A549 treated with CORT108297 at 1 μM for 4 hours (cell line): Measurements from ENCODE around the gene KRTAP9-2. TPM values are rescaled to one million over a fixed set of nuclear protein-coding genes. Genes with fewer than 3 reads are reported as not detected.

Experiments
- total RNA-seq: library from RNA; stranded (reverse); fragments of 200-300 nt; extraction: Qiagen RNA extraction; gene quantifications from 5 replicates; pipeline ENCODE4 v1.2.3, GENCODE V29; 2022

The KRTAP9-2 gene, protein sequence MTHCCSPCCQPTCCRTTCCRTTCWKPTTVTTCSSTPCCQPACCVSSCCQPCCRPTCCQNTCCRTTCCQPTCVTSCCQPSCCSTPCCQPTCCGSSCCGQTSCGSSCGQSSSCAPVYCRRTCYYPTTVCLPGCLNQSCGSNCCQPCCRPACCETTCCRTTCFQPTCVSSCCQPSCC
- not detected in 5 replicates for total RNA-seq

DNA sequence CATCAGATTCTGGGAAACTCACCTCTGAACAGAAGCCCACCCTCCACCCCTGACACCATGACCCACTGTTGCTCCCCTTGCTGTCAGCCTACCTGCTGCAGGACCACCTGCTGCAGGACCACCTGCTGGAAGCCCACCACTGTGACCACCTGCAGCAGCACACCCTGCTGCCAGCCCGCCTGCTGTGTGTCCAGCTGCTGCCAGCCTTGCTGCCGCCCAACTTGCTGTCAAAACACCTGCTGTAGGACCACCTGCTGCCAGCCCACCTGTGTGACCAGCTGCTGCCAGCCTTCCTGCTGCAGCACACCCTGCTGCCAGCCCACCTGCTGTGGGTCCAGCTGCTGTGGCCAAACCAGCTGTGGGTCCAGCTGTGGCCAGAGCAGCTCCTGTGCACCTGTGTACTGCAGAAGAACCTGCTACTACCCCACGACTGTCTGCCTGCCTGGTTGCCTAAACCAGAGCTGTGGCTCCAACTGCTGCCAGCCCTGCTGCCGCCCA lies at the start of gene KRTAP9-2:
Gene KRTAP9-2 (plus strand): TSS at position 51 of the 498 bp plus-strand sequence. CDS start 7 bp downstream, at position 58.

GRCh38 chr17:41177727-41178271 lies 48.6 kb upstream of the KRTAP9-2 start, which contains the start of gene KRTAP4-2:
Gene KRTAP4-2, minus strand, starts transcription at chr17:41178221. Its CDS starts 57 bp downstream, at chr17:41178164.

GRCh38 chr17:41184480-41184961 lies 41.9 kb upstream of the KRTAP9-2 start, which contains the start of gene KRTAP4-1:
Gene KRTAP4-1, minus strand, starts transcription at chr17:41184911. Its CDS starts 57 bp downstream, at chr17:41184854.

DNA sequence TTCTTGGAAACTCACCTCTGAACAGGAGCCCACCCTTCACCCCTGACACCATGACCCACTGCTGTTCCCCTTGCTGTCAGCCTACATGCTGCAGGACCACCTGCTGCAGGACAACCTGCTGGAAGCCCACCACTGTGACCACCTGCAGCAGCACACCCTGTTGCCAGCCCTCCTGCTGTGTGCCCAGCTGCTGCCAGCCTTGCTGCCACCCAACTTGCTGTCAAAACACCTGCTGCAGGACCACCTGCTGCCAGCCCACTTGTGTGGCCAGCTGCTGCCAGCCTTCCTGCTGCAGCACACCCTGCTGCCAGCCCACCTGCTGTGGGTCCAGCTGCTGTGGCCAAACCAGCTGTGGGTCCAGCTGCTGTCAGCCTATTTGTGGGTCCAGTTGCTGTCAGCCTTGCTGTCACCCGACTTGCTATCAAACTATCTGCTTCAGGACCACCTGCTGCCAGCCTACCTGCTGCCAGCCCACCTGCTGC lies 36.6 kb upstream of the KRTAP9-2 start, which contains the start of gene KRTAP9-1:
Gene KRTAP9-1 (plus strand): TSS at position 51 of the 482 bp plus-strand sequence. CDS start 0 bp downstream, at position 51.

GRCh38 chr17:41232399-41233105 lies 6.1 kb downstream of the KRTAP9-2 start, which contains the start of gene KRTAP9-3:
Gene KRTAP9-3, plus strand, starts transcription at chr17:41232449. Its CDS starts 53 bp downstream, at chr17:41232502.

GRCh38 chr17:41237949-41238437 lies 11.5 kb downstream of the KRTAP9-2 start, which contains the start of gene KRTAP9-8:
Gene KRTAP9-8, plus strand, starts transcription at chr17:41237999. Its CDS starts 53 bp downstream, at chr17:41238052.

GRCh38 chr17:41249637-41250240 lies 23.3 kb downstream of the KRTAP9-2 start, which contains the start of gene KRTAP9-4:
Gene KRTAP9-4, plus strand, starts transcription at chr17:41249687. Its CDS starts 34 bp downstream, at chr17:41249721.

DNA sequence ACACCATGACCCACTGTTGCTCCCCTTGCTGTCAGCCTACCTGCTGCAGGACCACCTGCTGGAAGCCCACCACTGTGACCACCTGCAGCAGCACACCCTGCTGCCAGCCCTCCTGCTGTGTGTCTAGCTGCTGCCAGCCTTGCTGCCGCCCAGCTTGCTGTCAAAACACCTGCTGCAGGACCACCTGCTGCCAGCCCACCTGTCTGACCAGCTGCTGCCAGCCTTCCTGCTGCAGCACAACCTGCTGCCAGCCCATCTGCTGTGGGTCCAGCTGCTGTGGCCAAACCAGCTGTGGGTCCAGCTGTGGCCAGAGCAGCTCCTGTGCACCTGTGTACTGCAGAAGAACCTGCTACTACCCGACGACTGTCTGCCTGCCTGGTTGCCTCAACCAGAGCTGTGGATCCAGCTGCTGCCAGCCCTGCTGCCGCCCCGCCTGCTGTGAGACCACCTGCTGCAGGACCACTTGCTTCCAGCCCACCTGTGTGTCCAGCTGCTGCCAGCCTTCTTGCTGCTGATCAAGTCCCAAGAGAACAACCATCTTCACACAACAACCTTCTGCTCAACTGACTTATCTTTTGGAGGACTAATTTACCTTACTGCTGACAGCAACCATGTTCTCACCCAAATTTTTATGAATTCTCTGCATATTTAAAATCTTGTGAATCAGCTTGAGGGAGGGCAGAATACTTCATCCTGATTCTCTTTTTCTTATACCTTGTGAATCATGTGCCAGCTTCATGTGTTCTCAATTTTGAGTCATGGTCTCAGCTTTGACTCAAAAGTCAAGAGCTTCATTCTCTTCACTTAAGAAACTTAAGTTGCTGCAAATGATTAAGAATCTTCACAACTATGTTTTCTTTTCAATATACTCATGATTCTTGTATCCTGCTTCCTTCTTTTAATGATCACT lies 29.2 kb downstream of the KRTAP9-2 start, which contains the start of gene KRTAP9-9:
Gene KRTAP9-9 (plus strand): TSS at position 4 of the 910 bp plus-strand sequence.

DNA sequence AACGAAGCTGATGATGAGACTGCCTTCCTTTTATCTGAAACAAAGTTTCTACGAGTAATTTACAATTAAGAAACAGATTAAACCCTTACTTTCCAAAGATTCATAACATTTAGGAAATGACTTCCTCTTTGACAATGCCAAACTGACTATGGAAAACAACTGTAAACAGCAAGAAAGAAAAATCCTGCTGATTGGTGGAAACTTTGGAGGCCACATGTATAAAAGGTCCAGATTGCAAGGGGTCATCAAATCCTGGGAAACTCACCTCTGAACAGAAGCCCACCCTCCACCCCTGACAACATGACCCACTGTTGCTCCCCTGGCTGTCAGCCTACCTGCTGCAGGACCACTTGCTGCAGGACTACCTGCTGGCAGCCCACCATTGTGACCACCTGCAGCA lies 38.6 kb downstream of the KRTAP9-2 start, which contains the start of gene KRTAP9-6:
Gene KRTAP9-6 (plus strand): TSS at position 301 of the 400 bp plus-strand sequence. CDS start 0 bp downstream, at position 301.

DNA sequence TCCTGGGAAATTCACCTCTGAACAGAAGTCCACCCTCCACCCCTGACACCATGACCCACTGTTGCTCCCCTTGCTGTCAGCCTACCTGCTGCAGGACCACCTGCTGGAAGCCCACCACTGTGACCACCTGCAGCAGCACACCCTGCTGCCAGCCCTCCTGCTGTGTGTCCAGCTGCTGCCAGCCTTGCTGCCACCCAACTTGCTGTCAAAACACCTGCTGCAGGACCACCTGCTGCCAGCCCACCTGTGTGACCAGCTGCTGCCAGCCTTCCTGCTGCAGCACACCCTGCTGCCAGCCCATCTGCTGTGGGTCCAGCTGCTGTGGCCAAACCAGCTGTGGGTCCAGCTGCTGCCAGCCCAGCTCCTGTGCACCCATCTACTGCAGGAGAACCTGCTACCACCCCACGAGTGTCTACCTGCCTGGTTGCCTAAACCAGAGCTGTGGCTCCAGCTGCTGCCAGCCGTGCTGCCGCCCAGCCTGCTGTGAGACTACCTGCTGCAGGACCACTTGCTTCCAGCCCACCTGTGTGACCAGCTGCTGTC lies 49.3 kb downstream of the KRTAP9-2 start, which contains the start of gene KRTAP9-7:
Gene KRTAP9-7 (plus strand): TSS at position 51 of the 543 bp plus-strand sequence. CDS start 0 bp downstream, at position 51.

Other genes with a start within 250 kb of the KRTAP9-2 start
- not detected in 5 replicates for gene KRT40, start 242.3 kb upstream of the KRTAP9-2 start, total RNA-seq
- gene KRTAP3-3, start 232.5 kb upstream of the KRTAP9-2 start, total RNA-seq = not detected in 5 replicates
- 0.20 to 0.42 TPM (median 0.34 TPM) in 5 replicates for gene KRTAP3-2, start 226.7 kb upstream of the KRTAP9-2 start, total RNA-seq
- 0.18 TPM in 1 of 5 replicates, not detected in the others for gene KRTAP3-1, start 217.5 kb upstream of the KRTAP9-2 start, total RNA-seq
- not detected in 5 replicates for gene KRTAP1-5, start 199.4 kb upstream of the KRTAP9-2 start, total RNA-seq
- not detected in 5 replicates for gene KRTAP1-4, start 196.5 kb upstream of the KRTAP9-2 start, total RNA-seq
- not detected in 5 replicates for gene KRTAP1-3, start 191.8 kb upstream of the KRTAP9-2 start, total RNA-seq
- gene KRTAP1-1, start 185.2 kb upstream of the KRTAP9-2 start, total RNA-seq = not detected in 5 replicates
- not detected in 5 replicates for gene KRTAP2-1, start 179.3 kb upstream of the KRTAP9-2 start, total RNA-seq
- gene KRTAP2-2, start 171.4 kb upstream of the KRTAP9-2 start, total RNA-seq = not detected in 5 replicates
- gene KRTAP2-3, start 166.5 kb upstream of the KRTAP9-2 start, total RNA-seq = 0.11 to 0.18 TPM (median 0.17 TPM) in 3 of 5 replicates, not detected in the others
- gene KRTAP2-4, start 160.8 kb upstream of the KRTAP9-2 start, total RNA-seq = not detected in 5 replicates
- not detected in 5 replicates for gene KRTAP4-7, start 142.5 kb upstream of the KRTAP9-2 start, total RNA-seq
- 0.10 TPM in 1 of 5 replicates, not detected in the others for gene KRTAP4-8, start 128.5 kb upstream of the KRTAP9-2 start, total RNA-seq
- not detected in 5 replicates for gene KRTAP4-16, start 124.4 kb upstream of the KRTAP9-2 start, total RNA-seq
- gene KRTAP4-9, start 121.3 kb upstream of the KRTAP9-2 start, total RNA-seq = not detected in 5 replicates
- not detected in 5 replicates for gene KRTAP4-11, start 108.3 kb upstream of the KRTAP9-2 start, total RNA-seq
- gene KRTAP4-12, start 102.5 kb upstream of the KRTAP9-2 start, total RNA-seq = 0.07 TPM in 1 of 5 replicates, not detected in the others
- not detected in 5 replicates for gene KRTAP4-6, start 86.1 kb upstream of the KRTAP9-2 start, total RNA-seq
- not detected in 5 replicates for gene KRTAP4-5, start 76.8 kb upstream of the KRTAP9-2 start, total RNA-seq
- not detected in 5 replicates for gene KRTAP4-4, start 65.9 kb upstream of the KRTAP9-2 start, total RNA-seq
- gene KRTAP4-3, start 58.4 kb upstream of the KRTAP9-2 start, total RNA-seq = not detected in 5 replicates
- not detected in 5 replicates for gene KRTAP4-2, start 48.4 kb upstream of the KRTAP9-2 start, total RNA-seq
- 0.09 to 0.40 TPM (median 0.24 TPM) in 4 of 5 replicates, not detected in the other for gene KRTAP4-1, start 41.7 kb upstream of the KRTAP9-2 start, total RNA-seq
- gene KRTAP9-1, start 36.8 kb upstream of the KRTAP9-2 start, total RNA-seq = not detected in 5 replicates
- not detected in 5 replicates for gene KRTAP9-3, start 5.8 kb downstream of the KRTAP9-2 start, total RNA-seq
- gene KRTAP9-8, start 11.4 kb downstream of the KRTAP9-2 start, total RNA-seq = not detected in 5 replicates
- gene KRTAP9-4, start 23.0 kb downstream of the KRTAP9-2 start, total RNA-seq = not detected in 5 replicates
- gene KRTAP9-9, start 28.7 kb downstream of the KRTAP9-2 start, total RNA-seq = not detected in 5 replicates
- gene KRTAP9-6, start 38.7 kb downstream of the KRTAP9-2 start, total RNA-seq = not detected in 5 replicates
- not detected in 5 replicates for gene KRTAP9-7, start 49.0 kb downstream of the KRTAP9-2 start, total RNA-seq
- gene KRTAP29-1, start 76.2 kb downstream of the KRTAP9-2 start, total RNA-seq = not detected in 5 replicates
- gene KRTAP16-1, start 82.7 kb downstream of the KRTAP9-2 start, total RNA-seq = not detected in 5 replicates
- not detected in 5 replicates for gene KRTAP17-1, start 89.1 kb downstream of the KRTAP9-2 start, total RNA-seq
- gene KRT33A, start 124.2 kb downstream of the KRTAP9-2 start, total RNA-seq = not detected in 5 replicates
- 0.09 to 0.10 TPM (median 0.10 TPM) in 3 of 5 replicates, not detected in the others for gene KRT33B, start 143.2 kb downstream of the KRTAP9-2 start, total RNA-seq
- 0.12 to 0.50 TPM (median 0.32 TPM) in 5 replicates for gene KRT34, start 155.7 kb downstream of the KRTAP9-2 start, total RNA-seq
- gene KRT31, start 171.0 kb downstream of the KRTAP9-2 start, total RNA-seq = not detected in 5 replicates
- gene KRT37, start 197.9 kb downstream of the KRTAP9-2 start, total RNA-seq = not detected in 5 replicates
- gene KRT38, start 214.3 kb downstream of the KRTAP9-2 start, total RNA-seq = not detected in 5 replicates
- 0.05 TPM in 1 of 5 replicates, not detected in the others for gene KRT32, start 240.7 kb downstream of the KRTAP9-2 start, total RNA-seq